HepG2 (cell line): ENCODE data around the gene CAMKK1. TPM values are rescaled to one million over a fixed set of nuclear protein-coding genes. Genes with fewer than 3 reads are reported as not detected.

ENCODE experiments used
- ATAC-seq: fragments of 200-7000 bp; cut with Tn5 transposase; 3 replicates; pipeline ENCODE4 v1.9.1; 2020; ENCODE audit warnings: mild to moderate bottlenecking, moderate library complexity
- BruUV-seq: library from RNA; stranded (reverse); fragments of 400-500 nt; replicated peaks from 2 replicates; lab custom pipeline; 2021; lab: Mats Ljungman, UMichigan
- CTCF ChIA-PET: fragments of 300-600 bp; formaldehyde crosslinking; extraction: SDS; loops from one replicate; lab custom pipeline; 2021; ENCODE audit warnings: low total read pairs, inconsistent platforms, low intra/inter-chr PET ratio; lab: Yijun Ruan, JAX
- POLR2A ChIA-PET: fragments of 350-600 bp; sonication (Branson Sonifier 250); formaldehyde crosslinking; loops from one replicate; lab custom pipeline; 2020; ENCODE audit warnings: antibody characterized with exemption, inconsistent platforms; lab: Yijun Ruan, JAX
- DNase-seq: peaks from one replicate; pipeline ENCODE4 v3.0.0-alpha.2; 2015; ENCODE audit warnings: low spot score
- FAIRE-seq: peaks from 3 replicates; lab custom pipeline; 2011; peaks lifted over from hg19 to GRCh38; lab: Jason Lieb, UNC
- H2AFZ ChIP-seq: one replicate; pipeline ENCODE4 v1.6.1; 2011; ENCODE audit warnings: low read length, inconsistent platforms
- H3K27ac ChIP-seq: fragments of 300-600 bp; 3 replicates; pipeline ENCODE4 v1.8.0; 2011; ENCODE audit warnings: mixed run types, mild to moderate bottlenecking, mixed read lengths, low read length, inconsistent platforms; ENCODE audit not compliant: insufficient read depth; ENCODE audit errors: extremely low read length
- H3K27me3 ChIP-seq, 2 experiments: fragments of 200-600 bp in 1 of 2; 2 replicates in 1 of 2; 3 replicates in 1 of 2; pipeline versions ENCODE4 v1.6.0 to v1.8.0; 2011; ENCODE audit warnings: low read length in 2 of 2, mild to moderate bottlenecking in 2 of 2, moderate library complexity in 2 of 2, inconsistent platforms in 1 of 2; ENCODE audit not compliant: insufficient read depth in 2 of 2, control insufficient read depth in 1 of 2
- H3K36me3 ChIP-seq, 2 experiments: fragments of 200-600 bp in 1 of 2; replicated peaks in 1 of 2; 2 replicates in 1 of 2; 3 replicates in 1 of 2; pipeline versions ENCODE4 v1.5.1 to v1.8.0; 2011; ENCODE audit warnings: low read length in 2 of 2, inconsistent platforms in 1 of 2; ENCODE audit not compliant: insufficient read depth in 2 of 2, control insufficient read depth in 1 of 2
- H3K4me1 ChIP-seq: 2 replicates; pipeline ENCODE4 v1.5.1; 2012; ENCODE audit warnings: low read length, inconsistent platforms; ENCODE audit not compliant: insufficient read depth
- H3K4me2 ChIP-seq: 2 replicates; pipeline ENCODE4 v1.6.0; 2011; ENCODE audit warnings: low read depth, low read length, inconsistent platforms
- H3K4me3 ChIP-seq, 3 experiments: fragments of 200-600 bp in 1 of 3; sonication (generic), shearing (Covaris generic) in 1 of 3; replicated peaks in 1 of 3; 2 replicates each; pipeline ENCODE4 v1.5.1; 2011 to 2016; ENCODE audit warnings: low read length in 3 of 3, inconsistent platforms in 2 of 3, low read depth in 2 of 3, mild to moderate bottlenecking in 2 of 3, control low read depth in 1 of 3, mixed read lengths in 1 of 3; ENCODE audit not compliant: insufficient read depth in 1 of 3
- H3K79me2 ChIP-seq: one replicate; pipeline ENCODE4 v1.6.1; 2011; ENCODE audit warnings: low read length, inconsistent platforms; ENCODE audit not compliant: insufficient read depth
- H3K9ac ChIP-seq: 2 replicates; pipeline ENCODE4 v1.6.0; 2011; ENCODE audit warnings: mild to moderate bottlenecking, low read depth, low read length, inconsistent platforms; ENCODE audit not compliant: insufficient read depth
- H3K9me3 ChIP-seq: 2 replicates; pipeline ENCODE4 v1.5.1; 2012; ENCODE audit warnings: mild to moderate bottlenecking, low read length
- H4K20me1 ChIP-seq: 2 replicates; pipeline ENCODE4 v1.6.0; 2011; ENCODE audit warnings: inconsistent platforms, mild to moderate bottlenecking, low read length, moderate library complexity; ENCODE audit not compliant: insufficient read depth
- BHLHE40 ChIP-seq: IDR thresholded peaks from 2 replicates; pipeline ENCODE4 v1.6.1; 2011; ENCODE audit warnings: low read length, improper control_type of control experiment
- DNMT1 ChIP-seq: sonication (generic); formaldehyde crosslinking; IDR thresholded peaks from 2 replicates; pipeline ENCODE4 v1.5.1; 2020; ENCODE audit warnings: mild to moderate bottlenecking, missing genetic modification reagents
- ZIK1 ChIP-seq: sonication (generic); formaldehyde crosslinking; IDR thresholded peaks from 2 replicates; pipeline ENCODE4 v1.5.0; 2020; ENCODE audit warnings: mild to moderate bottlenecking, low read depth, missing genetic modification reagents, borderline replicate concordance
- ZMYM3 ChIP-seq: sonication (generic); formaldehyde crosslinking; IDR thresholded peaks from 2 replicates; pipeline ENCODE4 v1.5.1; 2020; ENCODE audit warnings: mild to moderate bottlenecking, missing genetic modification reagents
- ZNF687 ChIP-seq: sonication (generic); formaldehyde crosslinking; IDR thresholded peaks from 2 replicates; pipeline ENCODE4 v1.5.1; 2020; ENCODE audit warnings: mild to moderate bottlenecking, missing genetic modification reagents, moderate library complexity
- WGBS: methylation state at CpG from one replicate; pipeline ENCODE4 v1.1.6; 2017; ENCODE audit warnings: low lambda C conversion rate; 5-methylcytosine and 5-hydroxymethylcytosine counted together
- in situ Hi-C: cut with HindIII; loops from 2 replicates; pipeline ENCODE4 v1.10.0; 2017; ENCODE audit warnings: low pct_unique_long_range_greater_than_20kb; ENCODE audit not compliant: extremely low pct_ligation_motif_present
- intact Hi-C: fragments of 100-400 bp; cut with micrococcal nuclease; formaldehyde crosslinking; loops from one replicate; pipeline ENCODE4 v1.10.0; 2022; ENCODE audit not compliant: unreplicated experiment
- polyA plus RNA-seq, 8 experiments: library from polyadenylated mRNA; depleted of rRNA in 3 of 8; stranded (reverse) in 7 of 8; unstranded in 1 of 8; fragments of >200 nt; fragmentation: Illumina TruSeq in 4 of 8; extraction: Trizol in 4 of 8; gene quantifications; 2 replicates each; pipeline versions ENCODE4 v1.2.1 to v1.2.3, GENCODE V29; 2011 to 2016; ENCODE audit warnings: low read depth in 4 of 8, missing spikeins in 1 of 8, mixed read lengths in 1 of 8; ENCODE audit not compliant: insufficient read depth in 1 of 8
- total RNA-seq, 5 experiments: library from RNA; depleted of rRNA; stranded (reverse); fragments of >200 nt; fragmentation: Illumina TruSeq; extraction: Trizol; gene quantifications; 2 replicates each; pipeline ENCODE4 v1.2.3, GENCODE V29; 2016; ENCODE audit warnings: low read depth in 1 of 5

CAMKK1 gene
- total and polyA plus RNA-seq, 2 of the 13 experiments (the other 11 are each of a cell fraction or from before 2014, with no cell fraction given) = 1.5 to 1.6 TPM

DNA sequence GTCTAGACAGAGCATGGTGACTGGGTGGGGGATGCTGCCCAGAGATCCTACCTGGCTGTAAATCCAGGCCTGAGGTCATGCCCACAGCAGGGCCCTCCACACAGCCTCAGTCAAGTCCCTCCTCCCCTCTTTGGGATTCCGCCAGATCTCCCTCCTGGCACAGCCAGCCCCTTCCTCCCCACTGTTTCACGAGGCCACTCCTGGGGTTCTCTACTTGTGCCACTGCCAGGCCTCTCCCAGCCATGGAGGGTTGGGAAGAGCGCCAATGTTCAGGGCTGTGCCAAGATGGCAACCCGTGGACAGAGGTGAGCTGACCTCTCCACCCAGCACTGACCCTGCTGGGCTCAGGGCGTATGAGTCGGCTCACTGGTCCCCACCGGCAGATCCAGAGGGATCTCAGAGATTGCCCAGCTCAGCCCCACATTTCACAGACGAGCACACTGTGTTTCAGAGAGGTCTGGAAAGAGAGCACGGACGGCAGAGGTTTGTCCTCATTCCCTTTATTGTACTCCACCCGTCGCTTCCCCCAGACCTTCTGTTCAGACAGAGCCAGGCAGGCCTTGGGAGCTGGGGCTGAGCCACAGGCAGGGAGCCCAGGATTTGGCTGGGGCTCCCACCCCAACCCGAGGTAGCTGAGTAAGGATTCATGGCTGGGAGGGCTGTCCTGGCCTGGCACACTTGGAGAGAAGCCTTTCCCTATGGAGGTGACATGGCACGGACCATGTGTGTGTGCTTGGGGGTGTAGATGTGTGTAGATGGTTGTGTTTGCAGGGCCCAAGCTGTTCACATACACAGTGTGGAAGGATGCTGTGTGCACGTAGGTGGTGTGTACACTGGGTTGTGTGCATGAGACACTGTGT, 3.5 kb upstream of the CAMKK1 start:
- no peak for ATAC-seq
- Histone ChIP-seq H2AFZ (no peak overlapping the region), H3K9me3 (no peaks in the 10 kb centered on the region), H3K27me3 (peaks cover 0 to 19% of the 10 kb centered on the region in 2 experiments; a peak in 2 of 5 replicates), H4K20me1 (no peaks in the 10 kb centered on the region), H3K4me1 (peaks cover 34% of the 10 kb centered on the region), H3K79me2 (no peaks in the 10 kb centered on the region), H3K4me2 (peak overlapping the region; percentile 35; the same call in 1 of the 2 replicates), H3K4me3 (no peak overlapping the region; a peak in 1 of 6 replicates), H3K36me3 (no peaks in the 10 kb centered on the region), H3K9ac (no peak overlapping the region), H3K27ac (no peak overlapping the region)
- no TSS peak for BruUV-seq
- intact Hi-C loops = no loop called here
- 46% methylated on average over 10 of the region's 15 CpGs for WGBS
- FAIRE-seq = no peak
- in situ Hi-C loops = no loop called here
- POLR2A ChIA-PET = interaction anchor here (0.6 to 3.5 kb wide), 2 partner anchors 8 to 14 kb away, joined by 3 to 47 read pairs; no protein-coding TSS in a partner anchor
- DNase-seq = no peak
- CTCF ChIA-PET = no interaction called here
- TF ChIP-seq DNMT1 (CRISPR knock-in tag) (no peak), BHLHE40 (0 out of 2 replicates have a peak, but pooled peaks have one; percentile 39), ZNF687 (no peak), ZMYM3 (CRISPR knock-in tag) (no peak), ZIK1 (0 out of 2 replicates have a peak, but pooled peaks have one; percentile 36)
